H9 (cell line): ENCODE measurements around the gene OR1S2. TPM values are rescaled to one million over a fixed set of nuclear protein-coding genes. Genes with fewer than 3 reads are reported as not detected.

ENCODE experiments used
- DNase-seq: peaks from one replicate; pipeline ENCODE4 v3.0.0-alpha.2; 2017
- H2AFZ ChIP-seq: one replicate; pipeline ENCODE4 v1.6.1; 2013; ENCODE audit warnings: mild to moderate bottlenecking, low read length, control low read depth, moderate library complexity
- H2AK5ac ChIP-seq: 2 replicates; pipeline ENCODE4 v1.6.1; 2013; ENCODE audit warnings: low read length, control low read depth, mixed read lengths; ENCODE audit not compliant: insufficient read length
- H2BK120ac ChIP-seq: one replicate; pipeline ENCODE4 v1.6.1; 2013; ENCODE audit warnings: low read depth, mild to moderate bottlenecking, low read length, control low read depth, inconsistent platforms; ENCODE audit not compliant: poor library complexity, severe bottlenecking
- H2BK12ac ChIP-seq: 2 replicates; pipeline ENCODE4 v1.6.1; 2013; ENCODE audit warnings: low read length, control low read depth, mixed read lengths, low read depth; ENCODE audit not compliant: insufficient read length
- H2BK15ac ChIP-seq: 2 replicates; pipeline ENCODE4 v1.6.1; 2013; ENCODE audit warnings: low read depth, low read length, control low read depth
- H2BK20ac ChIP-seq: one replicate; pipeline ENCODE4 v1.6.1; 2013; ENCODE audit warnings: low read depth, mild to moderate bottlenecking, low read length, control low read depth, inconsistent platforms; ENCODE audit not compliant: poor library complexity, severe bottlenecking
- H2BK5ac ChIP-seq: 2 replicates; pipeline ENCODE4 v1.6.1; 2013; ENCODE audit warnings: low read length, control low read depth, mixed read lengths; ENCODE audit not compliant: insufficient read length
- H3K14ac ChIP-seq: 2 replicates; pipeline ENCODE4 v1.6.1; 2013; ENCODE audit warnings: low read length, control low read depth; ENCODE audit not compliant: insufficient read depth
- H3K18ac ChIP-seq: 2 replicates; pipeline ENCODE4 v1.6.1; 2013; ENCODE audit warnings: low read depth, mild to moderate bottlenecking, mixed read lengths, low read length, control low read depth; ENCODE audit not compliant: insufficient read length
- H3K23ac ChIP-seq: 2 replicates; pipeline ENCODE4 v1.6.1; 2013; ENCODE audit warnings: low read length, control low read depth, mixed read lengths, low read depth; ENCODE audit not compliant: insufficient read length
- H3K23me2 ChIP-seq: 2 replicates; pipeline ENCODE4 v1.6.1; 2013; ENCODE audit warnings: low read depth, mild to moderate bottlenecking, mixed read lengths, low read length, control low read depth; ENCODE audit not compliant: insufficient read length, poor library complexity, severe bottlenecking
- H3K27ac ChIP-seq: 2 replicates; pipeline ENCODE4 v1.5.1; 2013; ENCODE audit warnings: low read length, control low read depth, mixed read lengths, low read depth; ENCODE audit not compliant: insufficient read length
- H3K27me3 ChIP-seq: 2 replicates; pipeline ENCODE4 v1.6.1; 2013; ENCODE audit warnings: low read length, control low read depth, inconsistent platforms; ENCODE audit not compliant: insufficient read depth
- H3K4ac ChIP-seq: 2 replicates; pipeline ENCODE4 v1.6.1; 2013; ENCODE audit warnings: low read depth, mild to moderate bottlenecking, control low read depth, inconsistent platforms, low read length, moderate library complexity
- H3K4me1 ChIP-seq: 2 replicates; pipeline ENCODE4 v1.6.1; 2013; ENCODE audit warnings: low read length, control low read depth, inconsistent platforms; ENCODE audit not compliant: insufficient read depth
- H3K4me2 ChIP-seq: 2 replicates; pipeline ENCODE4 v1.6.1; 2013; ENCODE audit warnings: low read length, control low read depth, mixed read lengths; ENCODE audit not compliant: insufficient read length, insufficient read depth
- H3K56ac ChIP-seq: 2 replicates; pipeline ENCODE4 v1.6.1; 2013; ENCODE audit warnings: low read depth, mild to moderate bottlenecking, mixed read lengths, low read length, control low read depth; ENCODE audit not compliant: insufficient read length
- H3K79me1 ChIP-seq: 2 replicates; pipeline ENCODE4 v1.6.1; 2013; ENCODE audit warnings: low read depth, mild to moderate bottlenecking, moderate library complexity, low read length, control low read depth, inconsistent platforms; ENCODE audit not compliant: insufficient read depth, poor library complexity, severe bottlenecking
- H3K79me2 ChIP-seq: 2 replicates; pipeline ENCODE4 v1.6.1; 2013; ENCODE audit warnings: low read length, control low read depth, inconsistent platforms; ENCODE audit not compliant: insufficient read depth
- H3K9ac ChIP-seq: 2 replicates; pipeline ENCODE4 v1.6.1; 2013; ENCODE audit warnings: low read length, control low read depth, mixed read lengths; ENCODE audit not compliant: insufficient read length; ENCODE audit errors: extremely low read depth
- H3K9me3 ChIP-seq: one replicate; pipeline ENCODE4 v1.6.1; 2013; ENCODE audit warnings: low read depth, low read length, inconsistent platforms; ENCODE audit not compliant: control insufficient read depth
- H3T11ph ChIP-seq: one replicate; pipeline ENCODE4 v1.6.1; 2013; ENCODE audit warnings: mild to moderate bottlenecking, low read length, control low read depth, inconsistent platforms
- H4K20me1 ChIP-seq: one replicate; pipeline ENCODE4 v1.6.1; 2013; ENCODE audit not compliant: control insufficient read depth, insufficient read length, insufficient read depth
- H4K5ac ChIP-seq: 2 replicates; pipeline ENCODE4 v1.6.1; 2013; ENCODE audit warnings: low read depth, mild to moderate bottlenecking, mixed read lengths, low read length, control low read depth; ENCODE audit not compliant: insufficient read length
- H4K8ac ChIP-seq: replicated peaks from 2 replicates; pipeline ENCODE4 v1.6.1; 2013; ENCODE audit warnings: low read length, control low read depth, mixed read lengths, low read depth; ENCODE audit not compliant: insufficient read length
- H4K91ac ChIP-seq: 2 replicates; pipeline ENCODE4 v1.6.1; 2013; ENCODE audit warnings: low read depth, mild to moderate bottlenecking, moderate library complexity, mixed read lengths, low read length, control low read depth; ENCODE audit not compliant: insufficient read length
- H3K27ac Mint-ChIP-seq, 3 experiments: 2 replicates in 2 of 3; 3 replicates in 1 of 3; pipeline ENCODE4 v1.8.0; 2020 to 2021; ENCODE audit warnings: mixed read lengths in 3 of 3, mild to moderate bottlenecking in 1 of 3, moderate library complexity in 1 of 3
- H3K27me3 Mint-ChIP-seq: 2 replicates; pipeline ENCODE4 v1.8.0; 2021; ENCODE audit warnings: low read depth, mild to moderate bottlenecking, moderate library complexity, mixed read lengths
- H3K36me3 Mint-ChIP-seq, 3 experiments: 2 replicates in 2 of 3; 3 replicates in 1 of 3; pipeline ENCODE4 v1.8.0; 2020 to 2021; ENCODE audit warnings: low read depth in 3 of 3, mixed read lengths in 3 of 3; ENCODE audit not compliant: insufficient read depth in 1 of 3
- H3K4me1 Mint-ChIP-seq, 2 experiments: 2 replicates each; pipeline ENCODE4 v1.8.0; 2020; ENCODE audit warnings: mixed read lengths in 2 of 2
- H3K4me3 Mint-ChIP-seq, 2 experiments: 2 replicates in 1 of 2; 3 replicates in 1 of 2; pipeline ENCODE4 v1.8.0; 2020 to 2021; ENCODE audit warnings: mild to moderate bottlenecking in 2 of 2, mixed read lengths in 2 of 2, moderate library complexity in 1 of 2
- H3K9me3 Mint-ChIP-seq, 2 experiments: 2 replicates in 1 of 2; 3 replicates in 1 of 2; pipeline ENCODE4 v1.8.0; 2020; ENCODE audit warnings: mild to moderate bottlenecking in 2 of 2, mixed read lengths in 2 of 2, moderate library complexity in 1 of 2
- WGBS: extraction: QIAGEN DNeasy Blood & Tissue Kit; methylation state at CpG from one replicate; pipeline ENCODE4 v1.1.7; 2013; ENCODE audit warnings: missing lambda C conversion rate, low lambda C conversion rate, mixed read lengths; ENCODE audit not compliant: insufficient read length; ENCODE audit errors: extremely low coverage; 5-methylcytosine and 5-hydroxymethylcytosine counted together
- total RNA-seq: library from RNA; stranded (reverse); gene quantifications from 2 replicates; pipeline ENCODE4 v1.2.1, GENCODE V29; 2021
- TF ChIP-seq, protein P1 (sequence below): fragments of 200-600 bp; sonication (generic); conservative IDR thresholded peaks from 3 replicates; pipeline ENCODE4 v1.8.0; 2021; ENCODE audit warnings: antibody characterized with exemption, mild to moderate bottlenecking

The OR1S2 gene
- total RNA-seq, 1 experiment from 2014 or later, result not detected

DNA sequence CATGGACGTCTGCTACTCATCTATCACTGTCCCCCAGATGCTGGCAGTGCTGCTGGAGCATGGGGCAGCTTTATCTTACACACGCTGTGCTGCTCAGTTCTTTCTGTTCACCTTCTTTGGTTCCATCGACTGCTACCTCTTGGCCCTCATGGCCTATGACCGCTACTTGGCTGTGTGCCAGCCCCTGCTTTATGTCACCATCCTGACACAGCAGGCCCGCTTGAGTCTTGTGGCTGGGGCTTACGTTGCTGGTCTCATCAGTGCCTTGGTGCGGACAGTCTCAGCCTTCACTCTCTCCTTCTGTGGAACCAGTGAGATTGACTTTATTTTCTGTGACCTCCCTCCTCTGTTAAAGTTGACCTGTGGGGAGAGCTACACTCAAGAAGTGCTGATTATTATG lies 24.3 kb downstream of the OR1S2 start:
- no peak overlapping the region for H2BK20ac ChIP-seq
- no peak overlapping the region for H3K18ac ChIP-seq
- no peak overlapping the region for H3K27ac Mint-ChIP-seq
- no peaks in the 10 kb centered on the region for H3K79me1 ChIP-seq
- no peak overlapping the region for H2AK5ac ChIP-seq
- no peak overlapping the region for H2BK15ac ChIP-seq
- H3K4me3 Mint-ChIP-seq, result no peak overlapping the region
- DNase-seq, result no peak
- H3K9ac ChIP-seq, result no peak overlapping the region
- WGBS, result no CpG with 5 or more reads among the region's 7 CpGs
- no peak overlapping the region for H4K91ac ChIP-seq
- no peak overlapping the region for H2BK12ac ChIP-seq
- no peak overlapping the region for H3K56ac ChIP-seq
- no peaks in the 10 kb centered on the region for H3K36me3 Mint-ChIP-seq
- peaks cover 4 to 5% of the 10 kb centered on the region in 2 experiments for H3K4me1 Mint-ChIP-seq
- H3K4ac ChIP-seq, result no peak overlapping the region
- no peak overlapping the region for H2BK120ac ChIP-seq
- H3K27me3 Mint-ChIP-seq, result no peaks in the 10 kb centered on the region
- no peaks in the 10 kb centered on the region for H3K9me3 Mint-ChIP-seq
- no peak overlapping the region for H3K14ac ChIP-seq
- no peak overlapping the region for H4K8ac ChIP-seq
- no peaks in the 10 kb centered on the region for H3K27me3 ChIP-seq
- H3K4me1 ChIP-seq, result no peaks in the 10 kb centered on the region
- no peak overlapping the region for H2AFZ ChIP-seq
- H4K20me1 ChIP-seq, result no peaks in the 10 kb centered on the region
- H3K23me2 ChIP-seq, result no peaks in the 10 kb centered on the region
- no peaks in the 10 kb centered on the region for H3K79me2 ChIP-seq
- TF ChIP-seq, protein P1, sequence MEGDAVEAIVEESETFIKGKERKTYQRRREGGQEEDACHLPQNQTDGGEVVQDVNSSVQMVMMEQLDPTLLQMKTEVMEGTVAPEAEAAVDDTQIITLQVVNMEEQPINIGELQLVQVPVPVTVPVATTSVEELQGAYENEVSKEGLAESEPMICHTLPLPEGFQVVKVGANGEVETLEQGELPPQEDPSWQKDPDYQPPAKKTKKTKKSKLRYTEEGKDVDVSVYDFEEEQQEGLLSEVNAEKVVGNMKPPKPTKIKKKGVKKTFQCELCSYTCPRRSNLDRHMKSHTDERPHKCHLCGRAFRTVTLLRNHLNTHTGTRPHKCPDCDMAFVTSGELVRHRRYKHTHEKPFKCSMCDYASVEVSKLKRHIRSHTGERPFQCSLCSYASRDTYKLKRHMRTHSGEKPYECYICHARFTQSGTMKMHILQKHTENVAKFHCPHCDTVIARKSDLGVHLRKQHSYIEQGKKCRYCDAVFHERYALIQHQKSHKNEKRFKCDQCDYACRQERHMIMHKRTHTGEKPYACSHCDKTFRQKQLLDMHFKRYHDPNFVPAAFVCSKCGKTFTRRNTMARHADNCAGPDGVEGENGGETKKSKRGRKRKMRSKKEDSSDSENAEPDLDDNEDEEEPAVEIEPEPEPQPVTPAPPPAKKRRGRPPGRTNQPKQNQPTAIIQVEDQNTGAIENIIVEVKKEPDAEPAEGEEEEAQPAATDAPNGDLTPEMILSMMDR, result no peak
- no peak overlapping the region for H3T11ph ChIP-seq
- no peak overlapping the region for H4K5ac ChIP-seq
- H2BK5ac ChIP-seq, result no peak overlapping the region
- no peak overlapping the region for H3K23ac ChIP-seq
- no peak overlapping the region for H3K4me2 ChIP-seq
- no peaks in the 10 kb centered on the region for H3K9me3 ChIP-seq
- no peak overlapping the region for H3K27ac ChIP-seq
